Thoracic aorta (tissue), 2 donors: ENCODE measurements around the gene MTHFD1L. TPM values are rescaled to one million over a fixed set of nuclear protein-coding genes. Genes with fewer than 3 reads are reported as not detected.
A peak's percentile ranks its signal among the peaks of the same experiment; 100 is the strongest.
"Not testable (repeated sequence)": the region's sequence is repeated elsewhere in the genome, so short reads cannot be mapped to it uniquely, and the experiment has no call there.

Source experiments
- ATAC-seq: fragments of 150-250 bp; one replicate; pipeline ENCODE4 v1.8.0; 2017; ENCODE audit warnings: low read depth; ENCODE audit not compliant: insufficient number of reproducible peaks, low FRiP score
- DNase-seq: peaks from one replicate; pipeline ENCODE4 v3.0.0-alpha.2; 2020; ENCODE audit warnings: low spot score
- H3K27ac ChIP-seq, 2 donors: fragments of 200-600 bp; sonication (generic); 1 replicate in 1 of 2; 2 replicates in 1 of 2; pipeline ENCODE4 v1.5.1; 2016; ENCODE audit warnings: mild to moderate bottlenecking in 2 of 2, moderate library complexity in 2 of 2
- H3K27me3 ChIP-seq: fragments of 200-600 bp; sonication (generic); replicated peaks from 2 replicates; pipeline ENCODE4 v1.6.0; 2016; ENCODE audit warnings: mild to moderate bottlenecking; ENCODE audit not compliant: insufficient read depth
- H3K36me3 ChIP-seq: fragments of 200-600 bp; sonication (generic); one replicate; pipeline ENCODE4 v1.5.1; 2016
- H3K4me1 ChIP-seq, 2 donors: fragments of 200-600 bp; sonication (generic); 1 replicate in 1 of 2; 2 replicates in 1 of 2; pipeline versions ENCODE4 v1.5.1 to v1.6.0; 2016; ENCODE audit warnings: low read depth in 2 of 2, mild to moderate bottlenecking in 1 of 2; ENCODE audit not compliant: control insufficient read depth in 1 of 2
- H3K4me3 ChIP-seq: fragments of 200-600 bp; sonication (generic); 2 replicates; pipeline ENCODE4 v1.5.1; 2016; ENCODE audit warnings: mild to moderate bottlenecking
- H3K9me3 ChIP-seq: fragments of 200-600 bp; sonication (generic); 2 replicates; pipeline ENCODE4 v1.5.1; 2016
- CTCF ChIP-seq: fragments of 200-600 bp; sonication (generic); IDR thresholded peaks from one replicate; pipeline ENCODE4 v1.5.1; 2019; ENCODE audit warnings: antibody characterized with exemption
- total RNA-seq, 2 donors: library from RNA; depleted of rRNA; stranded (reverse); fragments of >200 nt; gene quantifications; one replicate each; pipeline versions ENCODE4 v1.1.0 to v1.2.3, GENCODE V29; 2016

MTHFD1L gene
- total RNA-seq, 2 donors from 2014 or later: 52.8 to 77.3 TPM

- H3K27me3 ChIP-seq: no peaks in the 10 kb centered on the region
- no peaks in the 10 kb centered on the region for H3K9me3 ChIP-seq
- DNase-seq: no peak
- no peak for TF ChIP-seq CTCF
- no peaks in the 10 kb centered on the region for H3K36me3 ChIP-seq
- no peak overlapping the region for H3K4me3 ChIP-seq
- H3K4me1 ChIP-seq: peaks cover 3 to 32% of the 10 kb centered on the region in 2 donors
- no peak for ATAC-seq
- no peak overlapping the region for H3K27ac ChIP-seq
Measured at GRCh38 chr6:151027936-151028838, 162.7 kb downstream of the MTHFD1L start.

- H3K27ac ChIP-seq: no peak overlapping the region
- no peaks in the 10 kb centered on the region for H3K27me3 ChIP-seq
- H3K9me3 ChIP-seq: no peaks in the 10 kb centered on the region
- TF ChIP-seq CTCF: no peak
- peaks cover 2 to 25% of the 10 kb centered on the region in 2 donors for H3K4me1 ChIP-seq
- H3K4me3 ChIP-seq: no peak overlapping the region
- no peaks in the 10 kb centered on the region for H3K36me3 ChIP-seq
- ATAC-seq: no peak
- DNase-seq: no peak
Measured at GRCh38 chr6:151029970-151030369, 164.5 kb downstream of the MTHFD1L start.

- TF ChIP-seq CTCF: no peak
- no peaks in the 10 kb centered on the region for H3K36me3 ChIP-seq
- no peaks in the 10 kb centered on the region for H3K27me3 ChIP-seq
- peaks cover 8 to 25% of the 10 kb centered on the region in 2 donors for H3K4me1 ChIP-seq
- H3K9me3 ChIP-seq: no peaks in the 10 kb centered on the region
- ATAC-seq (no peak), DNase-seq (no peak)
- no peak overlapping the region for H3K27ac ChIP-seq
- H3K4me3 ChIP-seq: no peak overlapping the region
Measured at GRCh38 chr6:151032034-151032433, 166.5 kb downstream of the MTHFD1L start.

GRCh38 chr6:151034825-151035781 lies 169.6 kb downstream of the MTHFD1L start:
- H3K9me3 ChIP-seq: no peaks in the 10 kb centered on the region
- ATAC-seq: no peak
- H3K36me3 ChIP-seq: peaks cover 4% of the 10 kb centered on the region
- H3K4me1 ChIP-seq: peaks cover 9 to 21% of the 10 kb centered on the region in 2 donors
- peak overlapping the region; percentile 73 to 79 for H3K27ac ChIP-seq
- H3K27me3 ChIP-seq: no peaks in the 10 kb centered on the region
- TF ChIP-seq CTCF: no peak
- DNase-seq: no peak
- H3K4me3 ChIP-seq: no peak overlapping the region

- not testable (repeated sequence) for H3K27me3 ChIP-seq, H3K36me3 ChIP-seq, H3K4me3 ChIP-seq, ATAC-seq, DNase-seq, H3K9me3 ChIP-seq
- peak overlapping the region; percentile 73 to 79 for H3K27ac ChIP-seq
- H3K4me1 ChIP-seq: peaks cover 13 to 27% of the 10 kb centered on the region in 2 donors
Measured at GRCh38 chr6:151036211-151036721, 170.8 kb downstream of the MTHFD1L start.
